ENCODE data around the gene GRID2.
"Not testable (repeated sequence)": the region's sequence is repeated elsewhere in the genome, so short reads cannot be mapped to it uniquely, and the experiment has no call there.

The GRID2 gene

DNA sequence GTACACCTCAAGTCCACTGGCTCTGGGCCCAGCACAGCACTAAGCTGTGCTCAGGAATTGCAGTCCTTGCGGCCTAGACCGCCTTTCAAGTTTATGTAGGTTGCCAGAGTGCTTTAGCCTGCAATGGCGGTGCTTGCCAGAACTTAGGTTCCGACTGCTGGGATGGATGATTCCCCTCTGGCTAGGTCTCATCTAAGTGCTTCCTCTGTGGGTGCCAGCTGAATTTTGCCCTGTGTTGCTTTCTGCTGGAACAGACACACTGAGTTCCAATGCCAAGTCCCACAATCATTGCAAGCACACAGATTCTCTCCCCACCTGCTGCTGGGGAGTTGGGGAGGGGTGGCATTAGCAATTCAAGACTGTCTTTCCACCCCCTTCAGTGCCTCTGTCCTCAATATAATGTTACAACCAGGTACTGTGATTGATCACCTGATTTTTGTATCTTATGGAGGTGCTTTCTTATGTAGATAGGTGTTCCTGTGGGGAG lies 129.5 kb downstream of the GRID2 start:
- in situ Hi-C loops (cut with HindIII; ENCODE audit: low sequenced_read_pairs), result no loop called here

DNA sequence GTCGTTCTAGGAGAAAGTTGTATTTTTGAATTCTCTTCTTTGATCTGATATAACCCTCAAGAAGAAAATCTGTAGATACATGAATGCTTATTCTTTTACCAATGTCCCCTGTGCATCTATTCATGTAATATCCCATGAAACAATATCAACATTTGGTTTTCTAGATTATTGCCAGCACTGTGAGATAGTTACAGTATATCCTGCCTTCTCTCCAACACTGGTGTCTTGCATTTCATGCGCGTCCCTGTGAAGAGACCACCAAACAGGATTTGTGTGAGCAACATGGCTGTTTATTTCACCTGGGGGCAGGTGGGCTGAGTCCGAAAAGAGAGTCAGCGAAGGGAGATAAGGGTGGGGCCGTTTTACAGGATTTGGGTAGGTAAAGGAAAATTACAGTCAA lies 135.0 kb downstream of the GRID2 start:
- in situ Hi-C loops (cut with HindIII; ENCODE audit: low sequenced_read_pairs), result not testable (repeated sequence)

GRCh38 chr4:92442131-92442530 lies 138.4 kb downstream of the GRID2 start:
- in situ Hi-C loops (cut with HindIII; ENCODE audit: low sequenced_read_pairs), result not testable (repeated sequence)

DNA sequence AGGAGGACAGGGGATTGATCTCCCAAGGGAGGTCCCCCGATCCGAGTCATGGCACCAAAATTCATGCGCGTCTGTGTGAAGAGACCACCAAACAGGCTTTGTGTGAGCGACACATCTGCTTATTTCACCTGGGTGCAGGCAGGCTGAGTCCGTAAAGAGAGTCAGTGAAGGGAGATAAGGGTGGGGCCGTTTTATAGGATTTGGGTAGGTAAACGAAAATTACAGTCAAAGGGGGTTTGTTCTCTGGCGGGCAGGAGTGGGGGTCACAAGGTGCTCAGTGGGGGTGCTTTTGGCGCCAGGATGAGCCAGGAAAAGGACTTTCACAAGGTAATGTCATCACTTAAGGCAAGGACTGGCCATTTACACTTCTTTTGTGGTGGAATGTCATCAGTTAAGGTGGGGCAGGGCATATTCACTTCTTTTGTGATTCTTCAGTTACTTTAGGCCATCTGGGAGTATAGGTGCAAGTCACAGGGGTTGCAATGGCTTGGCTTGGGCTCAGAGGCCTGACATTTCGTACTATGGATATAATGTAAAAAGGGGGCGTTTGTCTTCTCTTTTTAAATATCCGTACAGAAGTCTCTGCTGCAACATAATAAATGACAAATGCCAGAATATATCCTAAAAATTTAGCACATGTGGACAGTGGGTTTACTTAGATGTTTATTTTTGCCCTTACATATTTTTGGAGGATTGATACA lies 140.5 kb downstream of the GRID2 start:
- in situ Hi-C loops (cut with HindIII; ENCODE audit: low sequenced_read_pairs), result not testable (repeated sequence)

DNA sequence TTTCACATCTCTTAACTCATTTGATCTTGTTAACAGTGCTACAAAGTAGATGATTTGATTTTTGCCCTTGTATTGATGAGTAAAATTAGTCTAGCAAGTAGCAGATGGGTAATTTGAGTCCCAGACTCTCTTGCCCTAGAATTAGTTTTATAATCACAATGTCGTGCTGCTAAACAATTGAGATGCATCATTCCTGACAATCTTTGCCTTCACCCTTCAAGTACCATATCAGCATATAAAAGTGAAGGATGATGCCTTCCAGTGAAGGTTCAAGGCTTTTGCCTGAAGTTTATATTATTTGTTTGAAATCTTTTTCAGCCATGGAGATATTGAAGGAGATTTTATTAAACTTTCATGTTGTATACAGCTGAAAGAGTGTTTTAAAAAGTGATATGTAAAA lies 141.4 kb downstream of the GRID2 start:
- in situ Hi-C loops (cut with HindIII; ENCODE audit: low sequenced_read_pairs), result no loop called here

DNA sequence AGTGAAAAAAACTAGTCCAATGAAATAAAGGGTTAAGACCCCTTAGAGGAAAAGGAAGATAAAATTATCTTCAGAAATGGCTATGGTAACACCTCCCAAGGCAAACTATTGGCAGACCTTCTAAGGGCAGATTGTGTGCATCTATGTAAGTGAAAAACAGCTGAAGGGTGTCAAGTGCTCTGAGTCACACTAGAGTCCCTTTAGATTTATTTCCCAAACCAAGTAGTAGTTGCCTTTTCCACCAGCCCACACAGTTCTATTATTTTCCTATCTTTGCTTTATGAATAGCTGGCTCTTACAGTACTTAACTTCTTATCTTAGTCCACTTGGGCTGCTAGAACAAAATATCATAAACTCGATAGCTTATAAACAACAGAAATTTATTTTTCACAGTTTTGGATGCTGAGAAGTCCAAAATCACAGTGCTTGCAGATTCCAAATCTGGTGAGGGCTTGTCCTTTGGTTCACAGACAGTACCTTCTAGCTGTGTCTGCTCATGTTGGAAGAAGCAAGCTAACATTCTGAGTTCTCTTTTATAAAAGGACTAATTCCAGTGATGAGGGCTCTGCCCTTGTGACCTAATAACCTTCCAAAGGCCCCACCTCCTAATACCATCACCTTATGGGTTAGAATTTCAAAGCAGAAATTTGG lies 143.6 kb downstream of the GRID2 start:
- in situ Hi-C loops (cut with HindIII; ENCODE audit: low sequenced_read_pairs), result no loop called here

- in situ Hi-C loops (cut with HindIII; ENCODE audit: low sequenced_read_pairs), result not testable (repeated sequence)
Observed at GRCh38 chr4:92448176-92448575, 144.4 kb downstream of the GRID2 start.

DNA sequence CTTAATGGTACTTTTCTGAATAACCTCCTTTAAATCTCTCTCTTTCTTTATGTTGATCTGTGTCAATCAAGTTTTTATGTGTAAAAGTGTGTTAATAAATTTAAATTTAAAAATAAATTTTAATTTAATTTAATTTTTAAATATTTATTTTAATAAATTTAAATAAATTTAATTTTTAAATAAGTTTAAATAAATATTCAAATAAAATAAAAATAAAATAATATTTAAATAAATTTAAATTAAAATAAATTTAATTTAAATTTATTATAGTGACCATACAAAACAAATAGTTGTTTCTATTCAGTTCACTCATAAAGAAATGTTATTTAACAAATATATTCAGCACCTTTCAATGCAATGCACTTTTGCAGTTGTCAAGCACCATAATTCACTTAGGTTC lies 146.9 kb downstream of the GRID2 start:
- in situ Hi-C loops (cut with HindIII; ENCODE audit: low sequenced_read_pairs), result no loop called here

GRCh38 chr4:92451782-92452181 lies 148.0 kb downstream of the GRID2 start:
- in situ Hi-C loops (cut with HindIII; ENCODE audit: low sequenced_read_pairs), result no loop called here

GRCh38 chr4:92452383-92452782 lies 148.6 kb downstream of the GRID2 start:
- in situ Hi-C loops (cut with HindIII; ENCODE audit: low sequenced_read_pairs), result not testable (repeated sequence)

- in situ Hi-C loops (cut with HindIII; ENCODE audit: low sequenced_read_pairs), result no loop called here
Observed at GRCh38 chr4:92455329-92455839, 151.6 kb downstream of the GRID2 start.

- in situ Hi-C loops (cut with HindIII; ENCODE audit: low sequenced_read_pairs), result no loop called here
Observed at GRCh38 chr4:92455951-92456350, 152.2 kb downstream of the GRID2 start.

DNA sequence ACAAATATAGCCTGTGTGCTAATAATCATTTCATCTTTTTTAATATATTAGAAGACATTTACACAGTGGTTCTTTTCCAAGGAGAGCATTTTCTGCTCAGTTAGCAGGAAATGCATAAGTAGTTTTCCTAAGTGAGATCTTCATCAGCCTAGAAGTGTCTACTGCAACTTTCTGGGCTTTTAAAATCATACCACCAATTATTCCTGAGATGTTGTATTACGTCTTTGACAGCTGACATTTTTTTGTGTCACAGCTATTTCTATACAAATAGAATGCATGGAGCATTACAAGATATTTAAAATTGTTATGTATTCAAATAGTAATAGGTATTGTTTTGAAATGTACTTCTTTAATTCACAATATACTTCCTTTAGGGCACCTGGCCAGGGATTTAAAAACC lies 158.0 kb downstream of the GRID2 start:
- in situ Hi-C loops (cut with HindIII; ENCODE audit: low sequenced_read_pairs), result no loop called here

DNA sequence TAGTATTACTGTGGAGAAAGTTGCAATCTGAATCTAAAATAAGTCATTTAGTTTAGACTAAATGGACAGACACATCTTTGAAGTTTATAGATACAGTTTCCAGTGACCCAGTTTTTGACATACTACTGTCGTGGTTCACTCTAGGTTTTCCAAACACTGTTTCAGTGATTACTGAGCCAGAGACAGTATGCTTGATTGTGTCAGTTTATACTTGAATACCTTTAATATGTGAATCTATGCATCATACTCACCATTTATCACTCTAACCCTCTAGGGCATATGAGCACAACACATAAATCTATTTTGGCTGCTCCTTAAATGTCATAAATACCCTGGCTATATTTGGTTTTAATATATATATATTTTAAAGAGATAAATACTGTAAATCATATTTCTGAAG lies 173.5 kb downstream of the GRID2 start:
- in situ Hi-C loops (cut with HindIII; ENCODE audit: low sequenced_read_pairs), result no loop called here

DNA sequence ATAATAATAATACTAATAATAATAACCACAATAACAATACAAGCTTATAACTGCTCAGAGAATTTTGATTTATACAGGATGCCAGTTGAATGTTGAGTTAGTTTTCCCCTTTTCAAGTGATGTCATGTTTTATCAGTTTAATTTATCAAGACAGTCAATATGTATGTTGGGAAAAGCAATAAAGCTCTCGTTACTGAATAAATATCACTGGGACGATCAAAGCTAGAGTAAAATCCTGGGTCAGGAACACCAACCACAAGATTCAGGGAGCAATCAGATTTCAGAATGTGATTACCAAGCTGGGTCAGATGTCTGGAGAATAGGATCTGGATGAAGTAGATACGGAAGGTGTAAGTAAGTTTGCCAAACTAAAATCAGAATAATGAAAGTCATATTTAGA lies 179.6 kb downstream of the GRID2 start:
- in situ Hi-C loops (cut with HindIII; ENCODE audit: low sequenced_read_pairs), result no loop called here

DNA sequence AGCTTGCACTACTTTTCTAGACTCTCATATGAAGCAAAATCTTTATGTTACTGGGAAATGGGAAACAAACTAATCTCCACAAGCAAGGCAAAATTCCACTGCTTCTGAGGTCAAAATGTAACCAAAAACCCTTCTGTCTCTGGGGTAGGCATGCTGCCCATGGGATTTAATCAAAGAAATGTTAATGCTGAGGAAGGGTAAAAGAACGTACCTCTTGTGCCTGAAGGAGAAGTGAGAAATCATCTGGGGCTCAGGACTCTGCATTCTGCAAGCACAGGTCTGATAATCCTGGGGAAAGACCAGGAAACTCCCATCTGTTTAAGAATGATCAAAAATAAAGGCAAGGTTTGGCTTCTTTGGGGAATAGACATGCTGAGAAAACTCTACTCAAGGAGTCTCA lies 184.7 kb downstream of the GRID2 start:
- in situ Hi-C loops (cut with HindIII; ENCODE audit: low sequenced_read_pairs), result no loop called here

DNA sequence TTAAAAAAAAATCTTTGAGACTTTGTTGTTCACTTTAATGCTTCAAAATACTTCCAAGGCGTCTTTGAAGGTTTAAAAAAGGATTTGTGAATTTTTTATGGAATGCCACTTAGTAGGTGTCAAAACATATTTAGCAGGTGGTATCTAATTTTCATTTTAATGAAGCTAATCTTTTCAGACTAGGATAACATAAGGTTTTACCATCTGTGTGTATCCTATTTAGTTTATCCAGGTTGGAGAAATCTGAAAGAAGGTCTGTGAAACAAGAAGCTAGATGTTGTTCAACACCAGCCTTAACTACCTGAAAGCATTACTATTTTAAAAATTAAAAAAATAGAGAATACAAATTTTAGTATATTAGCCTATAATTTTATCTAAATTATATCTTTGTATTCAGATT lies 193.4 kb downstream of the GRID2 start:
- in situ Hi-C loops (cut with HindIII; ENCODE audit: low sequenced_read_pairs), result no loop called here

DNA sequence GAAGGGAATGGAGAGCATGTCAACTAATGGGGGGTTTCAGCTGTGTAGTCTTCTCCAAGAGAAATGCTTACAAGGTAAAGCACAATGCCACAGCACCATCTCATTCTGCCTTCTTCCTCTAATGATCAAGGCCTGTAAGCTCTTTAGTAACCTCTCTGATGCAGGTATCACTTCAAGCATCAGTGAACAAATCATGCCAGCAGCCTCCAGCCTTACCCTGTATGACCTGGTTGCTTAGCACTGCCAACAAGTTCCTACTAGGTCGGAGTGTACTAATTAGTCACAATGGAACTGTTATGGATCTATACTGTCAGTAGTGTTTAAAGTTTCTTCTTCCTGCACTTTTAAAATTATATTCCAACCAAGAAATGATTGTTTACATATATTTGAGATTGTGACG lies 197.7 kb downstream of the GRID2 start:
- in situ Hi-C loops (cut with HindIII; ENCODE audit: low sequenced_read_pairs), result no loop called here

DNA sequence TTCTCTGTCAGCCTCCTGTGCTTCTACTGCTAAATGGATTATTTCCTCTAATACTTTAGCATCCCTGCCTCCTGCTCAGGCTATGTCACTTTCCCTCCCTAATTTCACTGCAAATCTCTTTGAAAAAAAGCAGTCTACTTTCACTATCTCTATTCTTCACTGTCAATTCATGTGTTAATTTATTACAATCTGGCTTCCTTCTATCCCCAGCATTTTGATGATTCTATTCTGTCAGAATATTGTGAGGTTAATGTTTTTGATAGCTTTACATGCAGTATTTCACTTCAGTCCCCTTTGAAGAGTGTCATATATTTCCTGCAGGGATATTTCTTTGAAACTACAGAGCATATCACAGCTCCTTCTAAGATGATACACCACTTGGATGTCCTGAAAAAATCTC lies 203.2 kb downstream of the GRID2 start:
- in situ Hi-C loops (cut with HindIII; ENCODE audit: low sequenced_read_pairs), result no loop called here

GRCh38 chr4:92514627-92515026 lies 210.9 kb downstream of the GRID2 start:
- in situ Hi-C loops (cut with HindIII; ENCODE audit: low sequenced_read_pairs), result no loop called here

GRCh38 chr4:92516450-92516849 lies 212.7 kb downstream of the GRID2 start:
- in situ Hi-C loops (cut with HindIII; ENCODE audit: low sequenced_read_pairs), result no loop called here

DNA sequence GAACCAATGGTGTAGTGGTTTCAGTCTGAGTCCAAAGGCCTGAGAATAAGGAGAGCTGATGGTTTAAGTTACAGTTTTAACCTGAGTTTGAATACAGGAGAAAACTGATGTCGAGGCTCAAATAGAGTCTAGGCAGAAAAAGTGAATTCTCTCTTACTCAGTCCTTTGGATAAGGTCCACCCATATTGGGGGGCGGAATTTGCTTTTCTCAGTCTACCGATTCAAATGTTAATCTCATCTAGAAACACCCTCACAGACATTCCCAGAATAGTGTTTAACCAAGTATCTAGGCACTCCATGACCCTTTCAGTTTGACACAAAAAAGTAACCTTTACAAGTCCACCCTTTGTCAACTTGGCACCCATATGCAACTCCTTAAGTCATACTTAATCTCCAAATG lies 216.0 kb downstream of the GRID2 start:
- in situ Hi-C loops (cut with HindIII; ENCODE audit: low sequenced_read_pairs), result no loop called here
